WTC11 (cell line): Measurements from ENCODE around the gene POMC. TPM values are rescaled to one million over a fixed set of nuclear protein-coding genes. Genes with fewer than 3 reads are reported as not detected.

Experiments
- ATAC-seq: fragments of 200-7000 bp; cut with Tn5 transposase; 2 replicates; pipeline ENCODE4 v1.10.0; 2021; ENCODE audit warnings: mild to moderate bottlenecking, moderate library complexity
- CTCF ChIA-PET: fragments of 300-600 bp; sonication (Branson Sonifier 250); formaldehyde crosslinking; loops from one replicate; lab custom pipeline; 2021; ENCODE audit warnings: antibody characterized with exemption; lab: Charles Lee
- POLR2A ChIA-PET: fragments of 350-600 bp; sonication (Branson Sonifier 250); formaldehyde crosslinking; loops from one replicate; lab custom pipeline; 2021; ENCODE audit warnings: antibody characterized with exemption; lab: Charles Lee
- DNase-seq: peaks from one replicate; pipeline ENCODE4 v3.0.0; 2021; ENCODE audit warnings: low spot score
- H3K27ac Mint-ChIP-seq: 2 replicates; pipeline ENCODE4 v1.8.0; 2021; ENCODE audit warnings: mixed read lengths
- H3K27me3 Mint-ChIP-seq: 2 replicates; pipeline ENCODE4 v1.8.0; 2021; ENCODE audit warnings: low read depth, mild to moderate bottlenecking, moderate library complexity, mixed read lengths
- H3K36me3 Mint-ChIP-seq: 2 replicates; pipeline ENCODE4 v1.8.0; 2021; ENCODE audit warnings: mixed read lengths
- H3K4me1 Mint-ChIP-seq: 2 replicates; pipeline ENCODE4 v1.8.0; 2022; ENCODE audit warnings: mixed read lengths
- H3K4me3 Mint-ChIP-seq: 2 replicates; pipeline ENCODE4 v1.8.0; 2021; ENCODE audit warnings: mild to moderate bottlenecking, moderate library complexity, mixed read lengths
- H3K9me3 Mint-ChIP-seq: 2 replicates; pipeline ENCODE4 v1.8.0; 2021; ENCODE audit warnings: mixed read lengths
- GABPB1 ChIP-seq: sonication (generic); formaldehyde crosslinking; IDR thresholded peaks from 2 replicates; pipeline ENCODE4 v1.8.1; 2023; ENCODE audit warnings: mild to moderate bottlenecking, missing genetic modification reagents
- GTF2I ChIP-seq: fragments of 250-450 bp; sonication (Bioruptor Pico); conservative IDR thresholded peaks from 2 replicates; pipeline ENCODE4 v1.4.0; 2021; ENCODE audit warnings: mild to moderate bottlenecking
- SMAD3 ChIP-seq: sonication (generic); formaldehyde crosslinking; IDR thresholded peaks from 2 replicates; pipeline ENCODE4 v1.8.0; 2022; ENCODE audit warnings: missing genetic modification reagents, mild to moderate bottlenecking, borderline replicate concordance
- SOX15 ChIP-seq: fragments of 250-450 bp; sonication (Bioruptor Pico); IDR thresholded peaks from 2 replicates; pipeline ENCODE4 v1.9.0; 2021; ENCODE audit warnings: mild to moderate bottlenecking
- TP53 ChIP-seq: sonication (generic); formaldehyde crosslinking; IDR thresholded peaks from 2 replicates; pipeline ENCODE4 v1.8.1; 2023; ENCODE audit warnings: mild to moderate bottlenecking, missing genetic modification reagents
- ZNF423 ChIP-seq: fragments of 250-450 bp; sonication (Bioruptor Pico); IDR thresholded peaks from 2 replicates; pipeline ENCODE4 v2.1.2; 2022; ENCODE audit warnings: mild to moderate bottlenecking, moderate library complexity
- total RNA-seq: library from RNA; stranded (reverse); gene quantifications from 3 replicates; pipeline ENCODE4 v1.2.3, GENCODE V29; 2021
- TF ChIP-seq, protein P1 (sequence below): fragments of 250-450 bp; sonication (Bioruptor Pico); IDR thresholded peaks from 2 replicates; pipeline ENCODE4 v1.8.0; 2021; ENCODE audit warnings: mild to moderate bottlenecking
- TF ChIP-seq, protein P2 (sequence below): sonication (generic); formaldehyde crosslinking; IDR thresholded peaks from 2 replicates; pipeline ENCODE4 v1.8.1; 2022; ENCODE audit warnings: low read depth, mild to moderate bottlenecking, moderate library complexity, missing genetic modification reagents, borderline replicate concordance
- TF ChIP-seq, protein P3 (sequence below): sonication (generic); formaldehyde crosslinking; IDR thresholded peaks from 2 replicates; pipeline ENCODE4 v1.8.0; 2022; ENCODE audit warnings: mild to moderate bottlenecking, missing genetic modification reagents
- TF ChIP-seq, protein P4 (sequence below): sonication (generic); formaldehyde crosslinking; IDR thresholded peaks from 2 replicates; pipeline ENCODE4 v1.8.1; 2023; ENCODE audit warnings: mild to moderate bottlenecking, missing genetic modification reagents
- TF ChIP-seq, protein P5 (sequence below): sonication (generic); formaldehyde crosslinking; IDR thresholded peaks from 2 replicates; pipeline ENCODE4 v1.8.0; 2022; ENCODE audit warnings: mild to moderate bottlenecking, missing genetic modification reagents
- TF ChIP-seq, protein P6 (sequence below): fragments of 200-600 bp; IDR thresholded peaks from 2 replicates; pipeline ENCODE4 v1.8.0; 2022; ENCODE audit warnings: antibody characterized with exemption
- TF ChIP-seq, protein P7 (sequence below): sonication (generic); formaldehyde crosslinking; IDR thresholded peaks from 2 replicates; pipeline ENCODE4 v1.8.0; 2022; ENCODE audit warnings: missing genetic modification reagents

POMC gene
- total RNA-seq, 1 experiment from 2014 or later = 3.2 TPM

DNA sequence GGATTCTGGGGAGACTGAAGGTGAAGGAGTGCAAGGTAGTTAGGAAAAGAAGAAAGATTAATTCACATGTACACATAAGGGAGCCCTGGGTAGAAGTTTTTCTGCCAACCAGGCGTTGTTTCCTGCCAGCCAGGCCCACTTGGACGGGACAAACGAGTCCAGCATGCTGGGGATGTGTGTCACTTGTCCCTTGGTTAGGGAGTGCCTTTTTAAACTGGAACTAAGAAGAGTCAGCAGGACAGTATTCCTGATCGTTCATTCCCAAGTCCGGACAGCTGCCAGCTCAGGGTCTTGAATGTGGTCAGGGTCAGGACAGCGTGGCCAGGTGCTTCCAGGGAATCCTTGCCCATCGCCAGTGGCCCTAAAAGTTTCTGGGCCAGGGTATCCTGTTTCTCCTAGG lies 43.2 kb downstream of the POMC start:
- Mint-ChIP-seq H3K4me3 (no peak overlapping the region), H3K9me3 (no peaks in the 10 kb centered on the region), H3K27ac (no peak overlapping the region), H3K27me3 (no peaks in the 10 kb centered on the region), H3K4me1 (peaks cover 5% of the 10 kb centered on the region), H3K36me3 (peaks cover 2% of the 10 kb centered on the region; the same call in 1 of the 2 replicates)
- TF ChIP-seq, protein P1, sequence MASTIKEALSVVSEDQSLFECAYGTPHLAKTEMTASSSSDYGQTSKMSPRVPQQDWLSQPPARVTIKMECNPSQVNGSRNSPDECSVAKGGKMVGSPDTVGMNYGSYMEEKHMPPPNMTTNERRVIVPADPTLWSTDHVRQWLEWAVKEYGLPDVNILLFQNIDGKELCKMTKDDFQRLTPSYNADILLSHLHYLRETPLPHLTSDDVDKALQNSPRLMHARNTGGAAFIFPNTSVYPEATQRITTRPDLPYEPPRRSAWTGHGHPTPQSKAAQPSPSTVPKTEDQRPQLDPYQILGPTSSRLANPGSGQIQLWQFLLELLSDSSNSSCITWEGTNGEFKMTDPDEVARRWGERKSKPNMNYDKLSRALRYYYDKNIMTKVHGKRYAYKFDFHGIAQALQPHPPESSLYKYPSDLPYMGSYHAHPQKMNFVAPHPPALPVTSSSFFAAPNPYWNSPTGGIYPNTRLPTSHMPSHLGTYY (CRISPR knock-in tag) = no peak
- TF ChIP-seq, protein P2, sequence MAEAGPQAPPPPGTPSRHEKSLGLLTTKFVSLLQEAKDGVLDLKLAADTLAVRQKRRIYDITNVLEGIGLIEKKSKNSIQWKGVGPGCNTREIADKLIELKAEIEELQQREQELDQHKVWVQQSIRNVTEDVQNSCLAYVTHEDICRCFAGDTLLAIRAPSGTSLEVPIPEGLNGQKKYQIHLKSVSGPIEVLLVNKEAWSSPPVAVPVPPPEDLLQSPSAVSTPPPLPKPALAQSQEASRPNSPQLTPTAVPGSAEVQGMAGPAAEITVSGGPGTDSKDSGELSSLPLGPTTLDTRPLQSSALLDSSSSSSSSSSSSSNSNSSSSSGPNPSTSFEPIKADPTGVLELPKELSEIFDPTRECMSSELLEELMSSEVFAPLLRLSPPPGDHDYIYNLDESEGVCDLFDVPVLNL (CRISPR knock-in tag) = no peak
- TF ChIP-seq ZNF423 (CRISPR knock-in tag) (no peak), TP53 (CRISPR knock-in tag) (no peak), GABPB1 (CRISPR knock-in tag) (no peak), SMAD3 (CRISPR knock-in tag) (no peak)
- TF ChIP-seq, protein P3, sequence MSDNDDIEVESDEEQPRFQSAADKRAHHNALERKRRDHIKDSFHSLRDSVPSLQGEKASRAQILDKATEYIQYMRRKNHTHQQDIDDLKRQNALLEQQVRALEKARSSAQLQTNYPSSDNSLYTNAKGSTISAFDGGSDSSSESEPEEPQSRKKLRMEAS (CRISPR knock-in tag) = no peak
- TF ChIP-seq, protein P4, sequence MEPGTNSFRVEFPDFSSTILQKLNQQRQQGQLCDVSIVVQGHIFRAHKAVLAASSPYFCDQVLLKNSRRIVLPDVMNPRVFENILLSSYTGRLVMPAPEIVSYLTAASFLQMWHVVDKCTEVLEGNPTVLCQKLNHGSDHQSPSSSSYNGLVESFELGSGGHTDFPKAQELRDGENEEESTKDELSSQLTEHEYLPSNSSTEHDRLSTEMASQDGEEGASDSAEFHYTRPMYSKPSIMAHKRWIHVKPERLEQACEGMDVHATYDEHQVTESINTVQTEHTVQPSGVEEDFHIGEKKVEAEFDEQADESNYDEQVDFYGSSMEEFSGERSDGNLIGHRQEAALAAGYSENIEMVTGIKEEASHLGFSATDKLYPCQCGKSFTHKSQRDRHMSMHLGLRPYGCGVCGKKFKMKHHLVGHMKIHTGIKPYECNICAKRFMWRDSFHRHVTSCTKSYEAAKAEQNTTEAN (CRISPR knock-in tag) = no peak
- ChIA-PET CTCF (interaction anchor here (1.2 kb wide), 1 partner anchor 150 kb away, joined by 3 read pairs; no protein-coding TSS in a partner anchor), POLR2A (no interaction called here)
- ATAC-seq (no peak), DNase-seq (no peak)

DNA sequence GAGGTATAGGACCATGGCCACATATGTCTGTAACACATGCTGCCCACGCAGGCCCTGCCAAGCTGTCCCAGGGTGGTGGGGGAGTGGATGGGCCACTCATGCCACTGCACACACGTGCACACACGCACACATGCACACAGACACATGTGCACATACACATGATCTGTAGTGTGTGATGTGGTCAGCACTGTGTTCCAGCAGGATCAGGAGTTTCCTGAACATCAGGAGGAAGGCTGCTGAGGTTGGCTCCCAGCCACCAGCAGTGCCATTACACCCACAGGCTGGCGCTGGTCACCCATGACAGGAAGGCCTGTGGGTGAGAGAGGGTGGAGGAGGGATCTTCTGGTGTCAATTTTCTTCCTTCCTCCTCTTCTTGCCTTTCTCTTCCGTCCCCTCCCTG lies 44.7 kb downstream of the POMC start:
- POLR2A ChIA-PET = no interaction called here

More for the DNA sequence above, 44.7 kb downstream of the POMC start:
- TF ChIP-seq SOX15 (CRISPR knock-in tag) (no peak), GTF2I (CRISPR knock-in tag) (no peak)
- TF ChIP-seq, protein P5, sequence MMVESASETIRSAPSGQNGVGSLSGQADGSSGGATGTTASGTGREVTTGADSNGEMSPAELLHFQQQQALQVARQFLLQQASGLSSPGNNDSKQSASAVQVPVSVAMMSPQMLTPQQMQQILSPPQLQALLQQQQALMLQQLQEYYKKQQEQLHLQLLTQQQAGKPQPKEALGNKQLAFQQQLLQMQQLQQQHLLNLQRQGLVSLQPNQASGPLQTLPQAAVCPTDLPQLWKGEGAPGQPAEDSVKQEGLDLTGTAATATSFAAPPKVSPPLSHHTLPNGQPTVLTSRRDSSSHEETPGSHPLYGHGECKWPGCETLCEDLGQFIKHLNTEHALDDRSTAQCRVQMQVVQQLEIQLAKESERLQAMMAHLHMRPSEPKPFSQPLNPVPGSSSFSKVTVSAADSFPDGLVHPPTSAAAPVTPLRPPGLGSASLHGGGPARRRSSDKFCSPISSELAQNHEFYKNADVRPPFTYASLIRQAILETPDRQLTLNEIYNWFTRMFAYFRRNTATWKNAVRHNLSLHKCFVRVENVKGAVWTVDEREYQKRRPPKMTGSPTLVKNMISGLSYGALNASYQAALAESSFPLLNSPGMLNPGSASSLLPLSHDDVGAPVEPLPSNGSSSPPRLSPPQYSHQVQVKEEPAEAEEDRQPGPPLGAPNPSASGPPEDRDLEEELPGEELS (CRISPR knock-in tag) = no peak
- TF ChIP-seq, protein P6, sequence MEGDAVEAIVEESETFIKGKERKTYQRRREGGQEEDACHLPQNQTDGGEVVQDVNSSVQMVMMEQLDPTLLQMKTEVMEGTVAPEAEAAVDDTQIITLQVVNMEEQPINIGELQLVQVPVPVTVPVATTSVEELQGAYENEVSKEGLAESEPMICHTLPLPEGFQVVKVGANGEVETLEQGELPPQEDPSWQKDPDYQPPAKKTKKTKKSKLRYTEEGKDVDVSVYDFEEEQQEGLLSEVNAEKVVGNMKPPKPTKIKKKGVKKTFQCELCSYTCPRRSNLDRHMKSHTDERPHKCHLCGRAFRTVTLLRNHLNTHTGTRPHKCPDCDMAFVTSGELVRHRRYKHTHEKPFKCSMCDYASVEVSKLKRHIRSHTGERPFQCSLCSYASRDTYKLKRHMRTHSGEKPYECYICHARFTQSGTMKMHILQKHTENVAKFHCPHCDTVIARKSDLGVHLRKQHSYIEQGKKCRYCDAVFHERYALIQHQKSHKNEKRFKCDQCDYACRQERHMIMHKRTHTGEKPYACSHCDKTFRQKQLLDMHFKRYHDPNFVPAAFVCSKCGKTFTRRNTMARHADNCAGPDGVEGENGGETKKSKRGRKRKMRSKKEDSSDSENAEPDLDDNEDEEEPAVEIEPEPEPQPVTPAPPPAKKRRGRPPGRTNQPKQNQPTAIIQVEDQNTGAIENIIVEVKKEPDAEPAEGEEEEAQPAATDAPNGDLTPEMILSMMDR = no peak
- TF ChIP-seq, protein P7, sequence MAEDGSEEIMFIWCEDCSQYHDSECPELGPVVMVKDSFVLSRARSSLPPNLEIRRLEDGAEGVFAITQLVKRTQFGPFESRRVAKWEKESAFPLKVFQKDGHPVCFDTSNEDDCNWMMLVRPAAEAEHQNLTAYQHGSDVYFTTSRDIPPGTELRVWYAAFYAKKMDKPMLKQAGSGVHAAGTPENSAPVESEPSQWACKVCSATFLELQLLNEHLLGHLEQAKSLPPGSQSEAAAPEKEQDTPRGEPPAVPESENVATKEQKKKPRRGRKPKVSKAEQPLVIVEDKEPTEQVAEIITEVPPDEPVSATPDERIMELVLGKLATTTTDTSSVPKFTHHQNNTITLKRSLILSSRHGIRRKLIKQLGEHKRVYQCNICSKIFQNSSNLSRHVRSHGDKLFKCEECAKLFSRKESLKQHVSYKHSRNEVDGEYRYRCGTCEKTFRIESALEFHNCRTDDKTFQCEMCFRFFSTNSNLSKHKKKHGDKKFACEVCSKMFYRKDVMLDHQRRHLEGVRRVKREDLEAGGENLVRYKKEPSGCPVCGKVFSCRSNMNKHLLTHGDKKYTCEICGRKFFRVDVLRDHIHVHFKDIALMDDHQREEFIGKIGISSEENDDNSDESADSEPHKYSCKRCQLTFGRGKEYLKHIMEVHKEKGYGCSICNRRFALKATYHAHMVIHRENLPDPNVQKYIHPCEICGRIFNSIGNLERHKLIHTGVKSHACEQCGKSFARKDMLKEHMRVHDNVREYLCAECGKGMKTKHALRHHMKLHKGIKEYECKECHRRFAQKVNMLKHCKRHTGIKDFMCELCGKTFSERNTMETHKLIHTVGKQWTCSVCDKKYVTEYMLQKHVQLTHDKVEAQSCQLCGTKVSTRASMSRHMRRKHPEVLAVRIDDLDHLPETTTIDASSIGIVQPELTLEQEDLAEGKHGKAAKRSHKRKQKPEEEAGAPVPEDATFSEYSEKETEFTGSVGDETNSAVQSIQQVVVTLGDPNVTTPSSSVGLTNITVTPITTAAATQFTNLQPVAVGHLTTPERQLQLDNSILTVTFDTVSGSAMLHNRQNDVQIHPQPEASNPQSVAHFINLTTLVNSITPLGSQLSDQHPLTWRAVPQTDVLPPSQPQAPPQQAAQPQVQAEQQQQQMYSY (CRISPR knock-in tag) = no peak
- TF ChIP-seq, protein P1 (CRISPR knock-in tag) = no peak
- CTCF ChIA-PET = interaction anchor here (1.3 kb wide), 1 partner anchor 148 kb away, joined by 3 read pairs; no protein-coding TSS in a partner anchor
- Mint-ChIP-seq H3K9me3 (no peaks in the 10 kb centered on the region), H3K4me3 (no peak overlapping the region), H3K27me3 (no peaks in the 10 kb centered on the region), H3K36me3 (peaks cover 2% of the 10 kb centered on the region; the same call in 1 of the 2 replicates), H3K27ac (no peak overlapping the region), H3K4me1 (0 out of 2 replicates have a peak, but pooled peaks cover 2% of the 10 kb centered on the region)
- DNase-seq (no peak), ATAC-seq (no peak)
